Neural cell (in vitro differentiated cells): ENCODE results near the gene TYRO3. TPM values are rescaled to one million over a fixed set of nuclear protein-coding genes. Genes with fewer than 3 reads are reported as not detected.

Experiments used
- H2AFZ ChIP-seq: fragments of 200-600, 300-800 bp; sonication (generic), shearing (Covaris generic); 2 replicates; pipeline ENCODE4 v1.6.0; 2014; ENCODE audit warnings: low read depth, mild to moderate bottlenecking, antibody characterized with exemption, low read length, moderate library complexity
- H3F3A ChIP-seq: fragments of 200-600 bp; shearing (Covaris generic); 2 replicates; pipeline ENCODE4 v1.6.1; 2016; ENCODE audit warnings: mild to moderate bottlenecking, moderate library complexity, mixed read lengths, antibody characterized with exemption, low read length; ENCODE audit not compliant: insufficient read depth, poor library complexity, severe bottlenecking
- H3K27ac ChIP-seq: fragments of 200-600, 300-800 bp; sonication (generic), shearing (Covaris generic); 2 replicates; pipeline ENCODE4 v1.5.1; 2014; ENCODE audit warnings: mild to moderate bottlenecking, low read length, moderate library complexity
- H3K27me3 ChIP-seq: fragments of 300-800, 200-600 bp; sonication (generic), shearing (Covaris generic); 2 replicates; pipeline ENCODE4 v1.6.0; 2014; ENCODE audit warnings: mild to moderate bottlenecking, low read depth, low read length, moderate library complexity; ENCODE audit not compliant: insufficient read depth
- H3K36me3 ChIP-seq: fragments of 300-800, 200-600 bp; sonication (generic), shearing (Covaris generic); 2 replicates; pipeline ENCODE4 v1.5.1; 2014; ENCODE audit warnings: mild to moderate bottlenecking, antibody characterized with exemption, low read length, moderate library complexity; ENCODE audit not compliant: insufficient read depth
- H3K4me2 ChIP-seq: fragments of 300-800, 200-600 bp; sonication (generic), shearing (Covaris generic); 2 replicates; pipeline ENCODE4 v1.6.0; 2014; ENCODE audit warnings: mild to moderate bottlenecking, low read length
- H3K4me3 ChIP-seq: fragments of 300-800, 200-600 bp; sonication (generic), shearing (Covaris generic); 2 replicates; pipeline ENCODE4 v1.5.1; 2014; ENCODE audit warnings: mild to moderate bottlenecking, low read length, moderate library complexity
- H3K79me2 ChIP-seq: fragments of 200-600 bp; shearing (Covaris generic); replicated peaks from 2 replicates; pipeline ENCODE4 v1.6.0; 2014; ENCODE audit warnings: mild to moderate bottlenecking, low read length, moderate library complexity; ENCODE audit not compliant: insufficient read depth
- H3K9ac ChIP-seq: fragments of 300-800, 200-600 bp; sonication (generic), shearing (Covaris generic); 2 replicates; pipeline ENCODE4 v1.6.1; 2016; ENCODE audit warnings: mild to moderate bottlenecking, low read length, mixed read lengths
- H3K9me2 ChIP-seq: fragments of 200-600 bp; shearing (Covaris generic); 2 replicates; pipeline ENCODE4 v1.6.1; 2016; ENCODE audit warnings: mild to moderate bottlenecking, low read length, mixed read lengths; ENCODE audit not compliant: insufficient read depth
- H3K9me3 ChIP-seq: fragments of 200-600, 300-800 bp; sonication (generic), shearing (Covaris generic); 2 replicates; pipeline ENCODE4 v1.6.1; 2016; ENCODE audit warnings: mild to moderate bottlenecking, mixed run types, low read length, moderate library complexity, mixed read lengths
- H4K20me1 ChIP-seq: fragments of 200-600 bp; shearing (Covaris generic); 2 replicates; pipeline ENCODE4 v1.6.1; 2016; ENCODE audit warnings: mild to moderate bottlenecking, mixed run types; ENCODE audit not compliant: insufficient read depth
- EP300 ChIP-seq: fragments of 450-650 bp; conservative IDR thresholded peaks from 2 replicates; pipeline ENCODE4 v1.6.1; 2014; ENCODE audit warnings: antibody characterized with exemption, mild to moderate bottlenecking, moderate library complexity; ENCODE audit not compliant: poor library complexity, severe bottlenecking
- EZH2 ChIP-seq: fragments of 200-600, 300-800 bp; shearing (Covaris generic), sonication (generic); IDR thresholded peaks from 2 replicates; pipeline ENCODE4 v1.6.1; 2014; ENCODE audit warnings: antibody characterized with exemption, low read length, borderline replicate concordance, mild to moderate bottlenecking; ENCODE audit not compliant: insufficient read depth, poor library complexity, severe bottlenecking
- MXI1 ChIP-seq: fragments of 450-650 bp; conservative IDR thresholded peaks from 2 replicates; pipeline ENCODE4 v1.6.1; 2014; ENCODE audit warnings: antibody characterized with exemption, mild to moderate bottlenecking; ENCODE audit not compliant: poor library complexity, severe bottlenecking
- POLR2AphosphoS5 ChIP-seq: IDR thresholded peaks from 2 replicates; pipeline ENCODE4 v1.6.1; 2012
- RAD21 ChIP-seq: fragments of 450-650 bp; conservative IDR thresholded peaks from 2 replicates; pipeline ENCODE4 v1.6.1; 2014; ENCODE audit warnings: antibody characterized with exemption, mild to moderate bottlenecking, moderate library complexity
- SMC3 ChIP-seq: fragments of 450-650 bp; conservative IDR thresholded peaks from 2 replicates; pipeline ENCODE4 v1.6.1; 2014; ENCODE audit warnings: antibody characterized with exemption, mild to moderate bottlenecking, moderate library complexity; ENCODE audit not compliant: poor library complexity
- TAF1 ChIP-seq: IDR thresholded peaks from 2 replicates; pipeline ENCODE4 v1.6.1; 2012; ENCODE audit warnings: low read depth
- polyA plus RNA-seq: library from polyadenylated mRNA; depleted of rRNA; stranded (reverse); fragments of >200 nt; gene quantifications from 2 replicates; pipeline ENCODE4 v1.2.3, GENCODE V29; 2014
- TF ChIP-seq, protein P1 (sequence below): fragments of 450-650 bp; IDR thresholded peaks from 2 replicates; pipeline ENCODE4 v1.5.1; 2014; ENCODE audit warnings: antibody characterized with exemption, mild to moderate bottlenecking, moderate library complexity; ENCODE audit not compliant: poor library complexity, severe bottlenecking
- TF ChIP-seq, protein P2 (sequence below): IDR thresholded peaks from 2 replicates; pipeline ENCODE4 v1.6.1; 2012; ENCODE audit warnings: borderline replicate concordance

TYRO3 gene
- polyA plus RNA-seq, 1 donor from 2014 or later: 12.1 TPM

DNA sequence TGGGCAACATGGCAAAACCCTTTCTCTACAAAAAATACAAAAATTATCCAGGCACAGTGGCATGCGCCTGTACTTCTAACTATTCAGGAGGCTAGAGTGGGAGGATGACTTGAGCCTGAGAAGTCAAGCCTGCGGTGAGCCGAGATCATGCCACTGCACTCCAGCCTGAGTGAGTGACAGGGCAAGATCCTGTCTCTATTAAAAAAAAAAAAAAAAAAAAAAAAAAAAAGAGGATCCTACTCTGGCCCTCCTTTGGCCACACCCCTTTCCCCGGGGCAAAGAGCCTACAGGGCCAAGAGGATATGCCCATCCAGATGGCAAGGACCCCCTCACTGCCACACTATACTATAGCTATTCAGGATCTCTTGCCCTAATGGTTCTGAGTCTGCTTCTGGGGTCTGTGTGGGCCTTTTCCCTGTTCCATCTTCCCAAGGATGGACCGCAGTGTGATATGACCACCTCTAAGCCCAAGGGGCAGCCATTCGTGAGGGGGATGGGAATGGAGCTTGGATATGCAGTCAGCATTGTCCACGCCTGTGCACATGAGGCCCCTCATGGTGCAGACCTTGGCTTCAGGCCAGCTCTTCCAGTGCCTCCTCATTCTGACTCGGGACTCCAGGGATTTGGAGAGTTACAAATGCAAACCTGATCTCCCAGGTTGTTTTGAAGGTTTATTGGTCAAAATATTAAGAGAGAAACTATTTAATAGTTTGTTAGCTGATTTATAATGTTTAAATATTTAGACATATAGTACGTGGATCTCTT lies 7.3 kb downstream of the TYRO3 start:
- Histone ChIP-seq H3K9ac (no peak overlapping the region), H3K4me2 (no peak overlapping the region), H3K27ac (no peak overlapping the region)

DNA sequence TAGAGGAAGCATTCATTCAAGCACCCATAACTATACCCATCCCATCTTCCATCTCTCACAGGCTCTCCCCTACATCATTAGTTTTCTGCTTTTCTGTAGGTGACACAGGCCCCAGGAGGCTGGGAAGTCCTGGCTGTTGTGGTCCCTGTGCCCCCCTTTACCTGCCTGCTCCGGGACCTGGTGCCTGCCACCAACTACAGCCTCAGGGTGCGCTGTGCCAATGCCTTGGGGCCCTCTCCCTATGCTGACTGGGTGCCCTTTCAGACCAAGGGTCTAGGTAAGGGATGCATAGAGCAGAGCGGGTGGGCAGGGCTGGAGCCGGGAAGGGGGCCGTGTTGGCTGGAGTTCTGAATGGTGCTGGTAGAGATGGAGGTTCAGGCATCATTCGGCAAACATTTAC lies 8.2 kb downstream of the TYRO3 start:
- no peaks in the 10 kb centered on the region for H3K79me2 ChIP-seq
- H3K27ac ChIP-seq: no peak overlapping the region
- H3K9me2 ChIP-seq: no peaks in the 10 kb centered on the region
- no peaks in the 10 kb centered on the region for H3F3A ChIP-seq
- H3K4me3 ChIP-seq: no peak overlapping the region
- no peaks in the 10 kb centered on the region for H4K20me1 ChIP-seq
- H3K4me2 ChIP-seq: no peak overlapping the region
- H3K9me3 ChIP-seq: no peaks in the 10 kb centered on the region
- H2AFZ ChIP-seq: no peak overlapping the region
- no peak overlapping the region for H3K9ac ChIP-seq
- no peaks in the 10 kb centered on the region for H3K36me3 ChIP-seq
- TF ChIP-seq SMC3 (no peak), POLR2AphosphoS5 (no peak)
- TF ChIP-seq, protein P1, sequence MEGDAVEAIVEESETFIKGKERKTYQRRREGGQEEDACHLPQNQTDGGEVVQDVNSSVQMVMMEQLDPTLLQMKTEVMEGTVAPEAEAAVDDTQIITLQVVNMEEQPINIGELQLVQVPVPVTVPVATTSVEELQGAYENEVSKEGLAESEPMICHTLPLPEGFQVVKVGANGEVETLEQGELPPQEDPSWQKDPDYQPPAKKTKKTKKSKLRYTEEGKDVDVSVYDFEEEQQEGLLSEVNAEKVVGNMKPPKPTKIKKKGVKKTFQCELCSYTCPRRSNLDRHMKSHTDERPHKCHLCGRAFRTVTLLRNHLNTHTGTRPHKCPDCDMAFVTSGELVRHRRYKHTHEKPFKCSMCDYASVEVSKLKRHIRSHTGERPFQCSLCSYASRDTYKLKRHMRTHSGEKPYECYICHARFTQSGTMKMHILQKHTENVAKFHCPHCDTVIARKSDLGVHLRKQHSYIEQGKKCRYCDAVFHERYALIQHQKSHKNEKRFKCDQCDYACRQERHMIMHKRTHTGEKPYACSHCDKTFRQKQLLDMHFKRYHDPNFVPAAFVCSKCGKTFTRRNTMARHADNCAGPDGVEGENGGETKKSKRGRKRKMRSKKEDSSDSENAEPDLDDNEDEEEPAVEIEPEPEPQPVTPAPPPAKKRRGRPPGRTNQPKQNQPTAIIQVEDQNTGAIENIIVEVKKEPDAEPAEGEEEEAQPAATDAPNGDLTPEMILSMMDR: no peak
- no peaks in the 10 kb centered on the region for H3K27me3 ChIP-seq

More for the DNA sequence above, 7.3 kb downstream of the TYRO3 start:
- TF ChIP-seq, protein P2, sequence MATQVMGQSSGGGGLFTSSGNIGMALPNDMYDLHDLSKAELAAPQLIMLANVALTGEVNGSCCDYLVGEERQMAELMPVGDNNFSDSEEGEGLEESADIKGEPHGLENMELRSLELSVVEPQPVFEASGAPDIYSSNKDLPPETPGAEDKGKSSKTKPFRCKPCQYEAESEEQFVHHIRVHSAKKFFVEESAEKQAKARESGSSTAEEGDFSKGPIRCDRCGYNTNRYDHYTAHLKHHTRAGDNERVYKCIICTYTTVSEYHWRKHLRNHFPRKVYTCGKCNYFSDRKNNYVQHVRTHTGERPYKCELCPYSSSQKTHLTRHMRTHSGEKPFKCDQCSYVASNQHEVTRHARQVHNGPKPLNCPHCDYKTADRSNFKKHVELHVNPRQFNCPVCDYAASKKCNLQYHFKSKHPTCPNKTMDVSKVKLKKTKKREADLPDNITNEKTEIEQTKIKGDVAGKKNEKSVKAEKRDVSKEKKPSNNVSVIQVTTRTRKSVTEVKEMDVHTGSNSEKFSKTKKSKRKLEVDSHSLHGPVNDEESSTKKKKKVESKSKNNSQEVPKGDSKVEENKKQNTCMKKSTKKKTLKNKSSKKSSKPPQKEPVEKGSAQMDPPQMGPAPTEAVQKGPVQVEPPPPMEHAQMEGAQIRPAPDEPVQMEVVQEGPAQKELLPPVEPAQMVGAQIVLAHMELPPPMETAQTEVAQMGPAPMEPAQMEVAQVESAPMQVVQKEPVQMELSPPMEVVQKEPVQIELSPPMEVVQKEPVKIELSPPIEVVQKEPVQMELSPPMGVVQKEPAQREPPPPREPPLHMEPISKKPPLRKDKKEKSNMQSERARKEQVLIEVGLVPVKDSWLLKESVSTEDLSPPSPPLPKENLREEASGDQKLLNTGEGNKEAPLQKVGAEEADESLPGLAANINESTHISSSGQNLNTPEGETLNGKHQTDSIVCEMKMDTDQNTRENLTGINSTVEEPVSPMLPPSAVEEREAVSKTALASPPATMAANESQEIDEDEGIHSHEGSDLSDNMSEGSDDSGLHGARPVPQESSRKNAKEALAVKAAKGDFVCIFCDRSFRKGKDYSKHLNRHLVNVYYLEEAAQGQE: no peak
- TF ChIP-seq SMC3 (no peak), RAD21 (no peak), MXI1 (no peak), EZH2 (no peak), TAF1 (no peak), EP300 (no peak), POLR2AphosphoS5 (no peak)
- TF ChIP-seq, protein P1: no peak
- no peaks in the 10 kb centered on the region for H3K36me3 ChIP-seq
- H3K4me3 ChIP-seq: no peak overlapping the region
- no peaks in the 10 kb centered on the region for H3K79me2 ChIP-seq
- H3K9me3 ChIP-seq: no peaks in the 10 kb centered on the region
- H3K27me3 ChIP-seq: no peaks in the 10 kb centered on the region
- H3K9me2 ChIP-seq: no peaks in the 10 kb centered on the region
- H2AFZ ChIP-seq: no peak overlapping the region
- no peaks in the 10 kb centered on the region for H3F3A ChIP-seq
- H4K20me1 ChIP-seq: no peaks in the 10 kb centered on the region
